ENCODE results near the gene GSTA2.
"Not testable (repeated sequence)": the region's sequence is repeated elsewhere in the genome, so short reads cannot be mapped to it uniquely, and the experiment has no call there.

The GSTA2 gene

DNA sequence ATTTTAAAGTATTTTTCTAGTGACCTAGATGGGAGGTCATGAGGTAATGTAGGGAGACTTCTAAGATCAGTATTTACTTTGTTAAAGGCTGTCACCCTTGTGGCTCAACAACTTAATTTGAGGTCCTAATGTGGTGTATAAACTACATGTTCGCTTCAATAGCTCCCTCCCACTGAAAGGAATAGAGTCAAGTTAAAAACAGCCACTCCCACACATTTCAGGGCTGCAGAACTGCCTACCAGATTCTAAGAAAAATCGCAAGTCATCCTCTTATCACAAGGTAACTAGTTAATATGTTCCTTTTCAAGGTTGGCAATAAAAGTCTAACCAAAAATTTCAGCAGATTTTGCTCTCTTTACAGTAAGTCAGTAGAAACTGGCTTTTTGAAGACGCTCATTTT lies 25.2 kb upstream of the GSTA2 start:
- Histone ChIP-seq H3K4me3 (ENCODE audit: insufficient read depth, low read depth, low read length, poor library complexity, severe bottlenecking) (no peak overlapping the region), H3K4me1 (ENCODE audit: control insufficient read depth, insufficient read depth, low read length, poor library complexity, severe bottlenecking) (no peaks in the 10 kb centered on the region), H3K27me3 (replicated peaks; ENCODE audit: control insufficient read depth, insufficient read depth, low read length, poor library complexity, severe bottlenecking) (no peaks in the 10 kb centered on the region), H3K27ac (ENCODE audit: insufficient read depth, low read length, poor library complexity, severe bottlenecking) (no peak overlapping the region), H3K9me3 (ENCODE audit: control insufficient read depth, low read length) (no peaks in the 10 kb centered on the region), H3K36me3 (ENCODE audit: control insufficient read depth, insufficient read depth, low read length) (no peaks in the 10 kb centered on the region)
- no peak for DNase-seq

GRCh38 chr6:52787917-52788316 lies 24.6 kb upstream of the GSTA2 start:
- H3K4me1 ChIP-seq (ENCODE audit: control insufficient read depth, insufficient read depth, low read length, poor library complexity, severe bottlenecking) = no peaks in the 10 kb centered on the region

GRCh38 chr6:52786249-52786956 lies 23.1 kb upstream of the GSTA2 start:
- no peak overlapping the region for H3K4me3 ChIP-seq (ENCODE audit: insufficient read depth, low read depth, low read length, poor library complexity, severe bottlenecking)
- DNase-seq = no peak
- H3K36me3 ChIP-seq (ENCODE audit: control insufficient read depth, insufficient read depth, low read length) = no peaks in the 10 kb centered on the region
- no peaks in the 10 kb centered on the region for H3K4me1 ChIP-seq (ENCODE audit: control insufficient read depth, insufficient read depth, low read length, poor library complexity, severe bottlenecking)
- no peaks in the 10 kb centered on the region for H3K9me3 ChIP-seq (ENCODE audit: control insufficient read depth, low read length)
- no peak overlapping the region for H3K27ac ChIP-seq (ENCODE audit: insufficient read depth, low read length, poor library complexity, severe bottlenecking)
- no peaks in the 10 kb centered on the region for H3K27me3 ChIP-seq (replicated peaks; ENCODE audit: control insufficient read depth, insufficient read depth, low read length, poor library complexity, severe bottlenecking)

More at GRCh38 chr6:52787917-52788316, 24.6 kb upstream of the GSTA2 start:
- no peaks in the 10 kb centered on the region for H3K36me3 ChIP-seq (ENCODE audit: control insufficient read depth, insufficient read depth, low read length)
- H3K4me3 ChIP-seq (ENCODE audit: insufficient read depth, low read depth, low read length, poor library complexity, severe bottlenecking) = no peak overlapping the region
- no peak overlapping the region for H3K27ac ChIP-seq (ENCODE audit: insufficient read depth, low read length, poor library complexity, severe bottlenecking)
- H3K27me3 ChIP-seq (replicated peaks; ENCODE audit: control insufficient read depth, insufficient read depth, low read length, poor library complexity, severe bottlenecking) = no peaks in the 10 kb centered on the region
- DNase-seq = no peak
- H3K9me3 ChIP-seq (ENCODE audit: control insufficient read depth, low read length) = no peaks in the 10 kb centered on the region

DNA sequence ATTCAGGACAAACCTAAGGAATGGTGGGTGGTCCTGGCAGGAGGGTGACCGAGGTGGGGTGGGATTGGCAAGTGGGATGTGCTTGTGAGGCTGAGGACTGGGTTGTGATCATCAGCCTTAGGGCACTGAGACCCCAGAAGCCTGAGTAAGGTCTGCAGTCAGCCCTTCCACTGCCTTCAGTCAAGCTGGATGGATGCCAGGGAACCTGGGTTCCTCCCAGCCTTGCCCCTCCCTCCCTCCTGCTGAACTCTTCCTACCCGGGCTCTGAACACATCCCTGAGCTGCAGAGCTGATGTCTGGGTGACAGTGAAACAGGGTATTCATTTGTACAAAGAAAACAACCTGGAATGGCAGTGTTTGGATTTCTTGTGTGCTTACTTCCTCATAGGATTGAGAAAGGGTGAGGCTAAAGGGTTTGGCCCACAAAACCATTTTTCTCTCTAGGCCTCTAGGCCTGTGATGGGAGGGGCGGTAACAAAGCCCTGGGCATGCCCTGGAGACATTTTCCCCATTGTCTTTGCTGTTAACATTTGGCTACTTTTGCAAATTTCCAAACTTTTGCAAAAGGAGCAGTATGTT lies 19.5 kb upstream of the GSTA2 start:
- H3K4me1 ChIP-seq (ENCODE audit: control insufficient read depth, insufficient read depth, low read length, poor library complexity, severe bottlenecking); H3K27me3 ChIP-seq (replicated peaks; ENCODE audit: control insufficient read depth, insufficient read depth, low read length, poor library complexity, severe bottlenecking); H3K27ac ChIP-seq (ENCODE audit: insufficient read depth, low read length, poor library complexity, severe bottlenecking); DNase-seq; H3K4me3 ChIP-seq (ENCODE audit: insufficient read depth, low read depth, low read length, poor library complexity, severe bottlenecking); H3K9me3 ChIP-seq (ENCODE audit: control insufficient read depth, low read length); H3K36me3 ChIP-seq (ENCODE audit: control insufficient read depth, insufficient read depth, low read length): not testable (repeated sequence)

DNA sequence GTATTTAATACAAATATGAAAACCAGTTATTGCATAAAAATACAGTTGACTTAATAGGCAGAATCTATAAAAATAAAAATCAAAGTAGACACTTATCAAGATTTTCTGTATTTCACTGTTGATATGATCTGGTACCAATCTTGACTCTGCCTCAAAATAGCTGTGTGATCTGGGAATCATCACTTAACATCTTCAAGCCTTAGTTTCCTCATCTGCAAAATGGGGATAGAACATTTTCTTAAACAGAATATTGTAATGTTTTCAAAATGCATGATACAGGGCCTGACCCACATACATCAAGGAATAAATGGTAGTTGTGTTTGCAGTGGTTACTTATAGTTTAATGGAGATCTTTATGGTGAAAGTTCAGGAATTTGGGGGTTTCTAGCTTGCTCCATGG lies 18.9 kb upstream of the GSTA2 start:
- not testable (repeated sequence) for H3K9me3 ChIP-seq (ENCODE audit: control insufficient read depth, low read length); H3K4me3 ChIP-seq (ENCODE audit: insufficient read depth, low read depth, low read length, poor library complexity, severe bottlenecking); H3K27me3 ChIP-seq (replicated peaks; ENCODE audit: control insufficient read depth, insufficient read depth, low read length, poor library complexity, severe bottlenecking); H3K4me1 ChIP-seq (ENCODE audit: control insufficient read depth, insufficient read depth, low read length, poor library complexity, severe bottlenecking); H3K27ac ChIP-seq (ENCODE audit: insufficient read depth, low read length, poor library complexity, severe bottlenecking); H3K36me3 ChIP-seq (ENCODE audit: control insufficient read depth, insufficient read depth, low read length); DNase-seq

DNA sequence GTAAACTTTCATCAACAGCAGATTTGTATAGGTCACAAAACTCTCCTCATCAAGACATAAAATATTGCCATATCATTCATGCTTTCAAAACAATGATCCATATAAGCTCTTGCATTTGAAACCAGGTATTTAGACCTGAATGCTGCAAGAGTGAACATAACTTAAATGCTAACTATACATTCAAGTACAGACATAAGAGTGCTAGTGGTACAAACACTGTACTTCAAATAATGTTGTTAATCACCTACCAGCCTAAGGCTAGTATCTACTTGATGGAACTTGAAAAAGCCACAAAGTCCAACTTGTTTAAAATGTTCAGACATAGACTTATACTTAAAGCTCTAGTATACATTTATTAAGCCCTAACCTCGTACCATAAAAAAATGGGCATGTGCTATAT lies 16.0 kb upstream of the GSTA2 start:
- H3K4me1 ChIP-seq (ENCODE audit: control insufficient read depth, insufficient read depth, low read length, poor library complexity, severe bottlenecking) = no peaks in the 10 kb centered on the region
- H3K9me3 ChIP-seq (ENCODE audit: control insufficient read depth, low read length) = no peaks in the 10 kb centered on the region
- no peak for DNase-seq
- H3K4me3 ChIP-seq (ENCODE audit: insufficient read depth, low read depth, low read length, poor library complexity, severe bottlenecking) = no peak overlapping the region
- no peaks in the 10 kb centered on the region for H3K27me3 ChIP-seq (replicated peaks; ENCODE audit: control insufficient read depth, insufficient read depth, low read length, poor library complexity, severe bottlenecking)
- no peaks in the 10 kb centered on the region for H3K36me3 ChIP-seq (ENCODE audit: control insufficient read depth, insufficient read depth, low read length)
- H3K27ac ChIP-seq (ENCODE audit: insufficient read depth, low read length, poor library complexity, severe bottlenecking) = no peak overlapping the region

DNA sequence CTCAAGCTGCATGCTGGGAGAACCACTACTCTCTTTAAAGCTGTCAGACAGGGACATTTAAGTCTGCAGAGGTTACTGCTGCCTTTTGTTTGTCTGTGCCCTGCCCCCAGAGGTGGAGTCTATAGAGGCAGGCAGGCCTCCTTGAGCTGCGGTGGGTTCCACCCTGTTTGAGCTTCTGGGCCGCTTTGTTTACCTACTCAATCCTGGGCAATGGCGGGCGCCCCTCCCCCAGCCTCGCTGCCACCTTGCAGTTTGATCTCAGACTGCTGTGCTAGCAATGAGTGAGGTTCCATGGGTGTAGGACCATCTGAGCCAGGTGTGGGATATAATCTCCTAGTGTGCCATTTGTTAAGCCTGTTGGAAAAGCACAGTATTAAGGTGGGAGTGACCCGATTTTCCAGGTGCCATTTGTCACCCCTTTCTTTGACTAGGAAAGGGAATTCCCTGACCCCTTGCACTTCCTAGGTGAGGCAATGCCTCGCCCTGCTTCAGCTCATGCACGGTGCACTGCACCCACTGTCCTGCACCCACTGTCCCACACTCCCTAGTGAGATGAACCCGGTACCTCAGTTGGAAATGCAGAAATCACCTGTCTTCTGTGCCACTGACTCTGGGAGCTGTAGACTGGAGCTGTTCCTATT lies 13.6 kb upstream of the GSTA2 start:
- not testable (repeated sequence) for H3K9me3 ChIP-seq (ENCODE audit: control insufficient read depth, low read length); H3K4me3 ChIP-seq (ENCODE audit: insufficient read depth, low read depth, low read length, poor library complexity, severe bottlenecking); DNase-seq; H3K27me3 ChIP-seq (replicated peaks; ENCODE audit: control insufficient read depth, insufficient read depth, low read length, poor library complexity, severe bottlenecking); H3K27ac ChIP-seq (ENCODE audit: insufficient read depth, low read length, poor library complexity, severe bottlenecking); H3K36me3 ChIP-seq (ENCODE audit: control insufficient read depth, insufficient read depth, low read length); H3K4me1 ChIP-seq (ENCODE audit: control insufficient read depth, insufficient read depth, low read length, poor library complexity, severe bottlenecking)

GRCh38 chr6:52769399-52769798 lies 6.1 kb upstream of the GSTA2 start:
- H3K27ac ChIP-seq (ENCODE audit: insufficient read depth, low read length, poor library complexity, severe bottlenecking); H3K27me3 ChIP-seq (replicated peaks; ENCODE audit: control insufficient read depth, insufficient read depth, low read length, poor library complexity, severe bottlenecking); H3K4me3 ChIP-seq (ENCODE audit: insufficient read depth, low read depth, low read length, poor library complexity, severe bottlenecking); H3K4me1 ChIP-seq (ENCODE audit: control insufficient read depth, insufficient read depth, low read length, poor library complexity, severe bottlenecking); H3K9me3 ChIP-seq (ENCODE audit: control insufficient read depth, low read length); H3K36me3 ChIP-seq (ENCODE audit: control insufficient read depth, insufficient read depth, low read length); DNase-seq: not testable (repeated sequence)

GRCh38 chr6:52767658-52768057 lies 4.4 kb upstream of the GSTA2 start:
- H3K9me3 ChIP-seq (ENCODE audit: control insufficient read depth, low read length); H3K27me3 ChIP-seq (replicated peaks; ENCODE audit: control insufficient read depth, insufficient read depth, low read length, poor library complexity, severe bottlenecking); H3K36me3 ChIP-seq (ENCODE audit: control insufficient read depth, insufficient read depth, low read length); DNase-seq; H3K4me1 ChIP-seq (ENCODE audit: control insufficient read depth, insufficient read depth, low read length, poor library complexity, severe bottlenecking); H3K4me3 ChIP-seq (ENCODE audit: insufficient read depth, low read depth, low read length, poor library complexity, severe bottlenecking); H3K27ac ChIP-seq (ENCODE audit: insufficient read depth, low read length, poor library complexity, severe bottlenecking): not testable (repeated sequence)

DNA sequence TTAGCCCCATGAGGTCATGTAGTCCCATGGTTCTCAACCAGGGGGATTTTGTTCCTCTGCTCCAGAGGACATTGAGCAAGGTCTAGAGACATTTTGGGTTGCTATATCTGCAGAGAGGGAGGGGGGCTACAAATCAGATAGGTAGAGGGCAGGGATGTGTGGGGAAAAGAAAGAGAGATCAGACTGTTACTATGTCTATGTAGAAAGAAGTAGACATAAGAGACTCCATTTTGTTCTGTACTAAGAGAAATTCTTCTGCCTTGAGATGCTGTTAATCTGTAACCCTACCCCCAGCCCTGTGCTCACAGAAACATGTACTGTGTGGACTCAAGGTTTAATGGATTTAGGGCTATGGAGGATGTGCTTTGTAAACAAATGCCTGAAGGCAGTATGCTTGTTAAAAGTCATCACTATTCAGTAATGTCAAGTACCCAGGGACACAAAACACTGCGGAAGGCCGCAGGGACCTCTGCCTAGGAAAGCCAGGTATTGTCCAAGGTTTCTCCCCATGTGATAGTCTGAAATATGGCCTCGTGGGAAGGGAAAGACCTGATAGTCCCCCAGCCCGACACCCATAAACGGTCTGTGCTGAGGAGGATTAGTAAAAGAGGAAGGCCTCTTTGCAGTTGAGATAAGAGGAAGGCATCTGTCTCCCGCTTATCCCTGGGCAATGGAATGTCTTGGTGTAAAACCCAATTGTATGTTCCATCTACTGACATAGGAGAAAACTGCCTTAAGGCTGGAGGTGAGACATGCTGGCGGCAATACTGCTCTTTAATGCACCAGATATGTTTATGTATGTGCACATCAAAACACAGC lies 1.4 kb downstream of the GSTA2 start:
- H3K9me3 ChIP-seq (ENCODE audit: control insufficient read depth, low read length); H3K4me3 ChIP-seq (ENCODE audit: insufficient read depth, low read depth, low read length, poor library complexity, severe bottlenecking); DNase-seq; H3K36me3 ChIP-seq (ENCODE audit: control insufficient read depth, insufficient read depth, low read length); H3K27ac ChIP-seq (ENCODE audit: insufficient read depth, low read length, poor library complexity, severe bottlenecking); H3K27me3 ChIP-seq (replicated peaks; ENCODE audit: control insufficient read depth, insufficient read depth, low read length, poor library complexity, severe bottlenecking); H3K4me1 ChIP-seq (ENCODE audit: control insufficient read depth, insufficient read depth, low read length, poor library complexity, severe bottlenecking): not testable (repeated sequence)

Data from effector memory CD4-positive, alpha-beta T cell (primary cell).